Heart right ventricle (tissue), 16 donors: Measurements from ENCODE around the gene MYO1E. TPM values are rescaled to one million over a fixed set of nuclear protein-coding genes. Genes with fewer than 3 reads are reported as not detected.

Experiments
- ATAC-seq, 8 donors: fragments of 200-7000 bp; cut with Tn5 transposase; one replicate each; pipeline ENCODE4 v1.9.1; 2020; ENCODE audit warnings: mild to moderate bottlenecking in 8 of 8, moderate library complexity in 8 of 8, moderate number of reproducible peaks in 1 of 8
- DNase-seq, 2 donors: peaks; one replicate each; pipeline ENCODE4 v3.0.0-alpha.2; 2020
- H3K27ac ChIP-seq, 10 donors: fragments of 200-600 bp; sonication (generic) in 2 of 10; one replicate each; pipeline versions ENCODE4 v1.5.0 to v1.8.0; 2020 to 2022; ENCODE audit warnings: mild to moderate bottlenecking in 3 of 10
- H3K27me3 ChIP-seq, 7 donors: fragments of 200-600 bp; one replicate each; pipeline ENCODE4 v1.8.0; 2021 to 2022; ENCODE audit warnings: mild to moderate bottlenecking in 2 of 7
- H3K36me3 ChIP-seq, 9 donors: fragments of 200-600 bp; sonication (generic) in 1 of 9; one replicate each; pipeline versions ENCODE4 v1.5.0 to v1.8.0; 2020 to 2022; ENCODE audit warnings: mild to moderate bottlenecking in 2 of 9
- H3K4me1 ChIP-seq, 9 donors: fragments of 200-600 bp; sonication (generic) in 1 of 9; one replicate each; pipeline versions ENCODE4 v1.5.0 to v1.8.0; 2020 to 2022; ENCODE audit warnings: mild to moderate bottlenecking in 4 of 9
- H3K4me3 ChIP-seq, 10 donors: fragments of 200-600 bp; sonication (generic) in 2 of 10; one replicate each; pipeline versions ENCODE4 v1.5.0 to v1.8.0; 2020 to 2022; ENCODE audit warnings: mild to moderate bottlenecking in 7 of 10, moderate library complexity in 2 of 10
- H3K9me3 ChIP-seq, 11 donors: fragments of 200-600 bp in 10 of 11; sonication (generic) in 2 of 11; one replicate each; pipeline versions ENCODE4 v1.5.0 to v1.8.0; 2013 to 2022; ENCODE audit warnings: mild to moderate bottlenecking in 2 of 11, control low read depth in 1 of 11, moderate library complexity in 1 of 11
- WGBS, 2 donors: extraction: QIAGEN DNeasy Blood & Tissue Kit; methylation state at CpG; one replicate each; pipeline ENCODE4 v1.1.7; 2013; ENCODE audit warnings: inconsistent platforms in 1 of 2; 5-methylcytosine and 5-hydroxymethylcytosine counted together
- intact Hi-C, 10 donors: fragments of 100-400 bp; cut with DNase I; formaldehyde crosslinking; loops; one replicate each; pipeline versions ENCODE4 v1.11.1 to v1.14.2; 2022
- polyA plus RNA-seq, 2 donors: library from polyadenylated mRNA; stranded (reverse); fragments of 200-250 nt; gene quantifications; one replicate each; pipeline ENCODE4 v1.2.3, GENCODE V29; 2013
- total RNA-seq, 10 donors: library from RNA; stranded (reverse); fragmentation: NEBNext Ultra II Directional in 3 of 10; extraction: Animal tissue kit (Norgen Biotek cat#: 25700) in 3 of 10; gene quantifications; one replicate each; pipeline versions ENCODE4 v1.2.1 to v1.2.4, GENCODE V29; 2021 to 2023
- TF ChIP-seq, protein P1 (sequence below), 9 donors: fragments of 200-600 bp; sonication (generic) in 2 of 9; IDR thresholded peaks; one replicate each; pipeline versions ENCODE4 v1.5.0 to v1.8.0; 2021 to 2022; ENCODE audit warnings: antibody characterized with exemption in 9 of 9, mild to moderate bottlenecking in 5 of 9, moderate library complexity in 1 of 9
- donor health status: Arrhythmogenic right ventricular cardiomyopathy.
- donor health status: ischemic (EF 13 %, LVEDD 7.1; RV severe dilation, severe dysfunction).
- donor health status: healthy with polysubstance abuse.
- donor health status: DM: no; HTN: yes; CAD: no.
- donor health status: DM: no; HTN: no; CAD: no.
- donor health status: ischemic (EF 25% LVEDD 6.9; RV normal size, moderate dysfunction).
- donor health status: ischemic (EF 25% LVEDD 5.7; RV mildly dilated, moderate dysfunction).
- donor health status: healthy.
- donor health status: DM: yes; HTN: yes; CAD: no.
- donor health status: Ischemic cardiomyopathy.
- donor health status: ischemic (EF 35%, LVEDD 5.7; RV mildly dilated, moderate dysfunction).
- donor health status: nonischemic (EF 11% LVEDD 7.7; RV severe dilation, severe dysfunction).
- donor health status: DM: yes; HTN: yes; CAD: no.
- donor health status: PGD.
- donor health status: ischemic (EF 29% LVEDD 5.4; RV normal size, mild dysfunction).
- donor health status: nonischemic (EF 23%, LVEDD 6.1; RV moderate dilation, normal function).

Gene MYO1E
- total and polyA plus RNA-seq, 12 donors = 9.3 to 75.3 (median 27.4) TPM

GRCh38 chr15:59205839-59206622 is 166.6 kb downstream of the MYO1E start:
- no peak for DNase-seq
- Histone ChIP-seq H3K9me3 (no peaks in the 10 kb centered on the region), H3K36me3 (peaks cover 0 to 100% (median 22%) of the 10 kb centered on the region in 9 donors), H3K4me3 (no peak overlapping the region), H3K4me1 (no peaks in the 10 kb centered on the region), H3K27ac (no peak overlapping the region), H3K27me3 (no peaks in the 10 kb centered on the region)
- no peak for ATAC-seq
- TF ChIP-seq, protein P1, sequence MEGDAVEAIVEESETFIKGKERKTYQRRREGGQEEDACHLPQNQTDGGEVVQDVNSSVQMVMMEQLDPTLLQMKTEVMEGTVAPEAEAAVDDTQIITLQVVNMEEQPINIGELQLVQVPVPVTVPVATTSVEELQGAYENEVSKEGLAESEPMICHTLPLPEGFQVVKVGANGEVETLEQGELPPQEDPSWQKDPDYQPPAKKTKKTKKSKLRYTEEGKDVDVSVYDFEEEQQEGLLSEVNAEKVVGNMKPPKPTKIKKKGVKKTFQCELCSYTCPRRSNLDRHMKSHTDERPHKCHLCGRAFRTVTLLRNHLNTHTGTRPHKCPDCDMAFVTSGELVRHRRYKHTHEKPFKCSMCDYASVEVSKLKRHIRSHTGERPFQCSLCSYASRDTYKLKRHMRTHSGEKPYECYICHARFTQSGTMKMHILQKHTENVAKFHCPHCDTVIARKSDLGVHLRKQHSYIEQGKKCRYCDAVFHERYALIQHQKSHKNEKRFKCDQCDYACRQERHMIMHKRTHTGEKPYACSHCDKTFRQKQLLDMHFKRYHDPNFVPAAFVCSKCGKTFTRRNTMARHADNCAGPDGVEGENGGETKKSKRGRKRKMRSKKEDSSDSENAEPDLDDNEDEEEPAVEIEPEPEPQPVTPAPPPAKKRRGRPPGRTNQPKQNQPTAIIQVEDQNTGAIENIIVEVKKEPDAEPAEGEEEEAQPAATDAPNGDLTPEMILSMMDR (IDR thresholded peaks at IDR 0.05) = no peak
- WGBS, 2 donors = 88 to 89% methylated on average over 9 of the region's 9 CpGs
- intact Hi-C loops = no loop called here

- ATAC-seq (no peak), DNase-seq (no peak)
- intact Hi-C loops = no loop called here
- WGBS, 2 donors = 89 to 90% methylated on average over 3 of the region's 3 CpGs
- peaks cover 0 to 96% (median 17%) of the 10 kb centered on the region in 9 donors for H3K36me3 ChIP-seq
- H3K9me3 ChIP-seq = no peaks in the 10 kb centered on the region
- TF ChIP-seq, protein P1 (IDR thresholded peaks at IDR 0.05) = no peak
- H3K27ac ChIP-seq = no peak overlapping the region
- H3K27me3 ChIP-seq = no peaks in the 10 kb centered on the region
- H3K4me3 ChIP-seq = no peak overlapping the region
- peaks cover 0 to 6% (median 0%) of the 10 kb centered on the region in 9 donors for H3K4me1 ChIP-seq
Measured at GRCh38 chr15:59203657-59204056, 169.0 kb downstream of the MYO1E start.

GRCh38 chr15:59203008-59203407 is 169.7 kb downstream of the MYO1E start:
- H3K27me3 ChIP-seq = no peaks in the 10 kb centered on the region
- H3K4me3 ChIP-seq = no peak overlapping the region
- DNase-seq (no peak), ATAC-seq (no peak)
- intact Hi-C loops = no loop called here
- H3K9me3 ChIP-seq = no peaks in the 10 kb centered on the region
- peaks cover 0 to 96% (median 17%) of the 10 kb centered on the region in 9 donors for H3K36me3 ChIP-seq
- WGBS, 2 donors = 97 to 98% methylated on average over 6 of the region's 6 CpGs
- peaks cover 0 to 6% (median 0%) of the 10 kb centered on the region in 9 donors for H3K4me1 ChIP-seq
- TF ChIP-seq, protein P1 (IDR thresholded peaks at IDR 0.05) = no peak
- H3K27ac ChIP-seq = no peak overlapping the region

DNA sequence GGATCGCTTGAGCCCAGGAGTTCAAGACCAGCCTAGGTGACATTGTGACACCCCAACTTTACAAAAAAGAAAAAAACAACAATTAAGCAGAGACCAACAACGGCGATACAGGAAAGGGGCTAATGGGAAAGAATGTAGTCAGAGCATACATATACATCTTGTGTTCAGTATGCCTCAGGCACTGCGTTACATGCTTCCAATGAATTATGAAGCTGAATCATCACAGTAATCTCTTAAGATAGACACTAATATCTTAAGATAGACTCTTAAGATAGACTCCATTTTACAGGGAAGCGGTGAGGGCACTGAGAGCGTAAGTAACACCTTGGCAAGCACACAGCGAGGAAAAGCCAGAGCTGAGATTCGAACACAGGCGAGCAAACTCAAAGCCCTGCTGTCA is 172.1 kb downstream of the MYO1E start:
- Histone ChIP-seq H3K27me3 (no peaks in the 10 kb centered on the region), H3K9me3 (no peaks in the 10 kb centered on the region), H3K36me3 (peaks cover 0 to 93% (median 9%) of the 10 kb centered on the region in 9 donors), H3K4me1 (peaks cover 0 to 6% (median 0%) of the 10 kb centered on the region in 9 donors), H3K27ac (no peak overlapping the region), H3K4me3 (no peak overlapping the region)
- TF ChIP-seq, protein P1 (IDR thresholded peaks at IDR 0.05) = no peak
- intact Hi-C loops = no loop called here
- WGBS, 2 donors = 97% methylated on average over 9 of the region's 9 CpGs
- DNase-seq = no peak
- no peak for ATAC-seq
